ENCODE results near the gene NEMF. TPM values are rescaled to one million over a fixed set of nuclear protein-coding genes. Genes with fewer than 3 reads are reported as not detected.
"Not testable (repeated sequence)": the region's sequence is repeated elsewhere in the genome, so short reads cannot be mapped to it uniquely, and the experiment has no call there.

NEMF gene
- total and polyA plus RNA-seq, 8 donors = 48.1 to 94.3 (median 84.1) TPM

DNA sequence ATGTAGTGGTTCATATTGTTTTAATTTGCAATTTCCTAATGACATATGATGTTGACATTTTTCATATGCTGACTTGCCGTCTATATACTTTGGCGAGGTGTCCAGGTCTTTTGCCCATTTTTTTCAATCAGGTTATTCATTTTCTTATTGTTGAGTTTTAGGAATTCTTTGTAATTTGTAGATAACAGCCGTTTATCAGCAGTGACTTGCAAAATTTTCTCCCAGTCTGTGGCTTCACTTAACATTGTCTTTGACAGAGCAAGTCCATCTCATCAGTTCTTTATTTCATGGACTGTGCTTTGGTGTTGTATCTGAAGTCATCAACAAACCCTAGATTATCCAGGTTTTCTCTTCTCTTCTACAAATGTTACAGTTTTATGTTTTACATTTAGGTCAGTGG lies 97.2 kb downstream of the NEMF start:
- Histone ChIP-seq H3K4me1 (no peaks in the 10 kb centered on the region), H3K36me3 (no peaks in the 10 kb centered on the region), H3K9me3 (no peaks in the 10 kb centered on the region), H3K27ac (no peak overlapping the region), H3K27me3 (no peaks in the 10 kb centered on the region), H3K4me3 (no peak overlapping the region)
- TF ChIP-seq, protein P1, sequence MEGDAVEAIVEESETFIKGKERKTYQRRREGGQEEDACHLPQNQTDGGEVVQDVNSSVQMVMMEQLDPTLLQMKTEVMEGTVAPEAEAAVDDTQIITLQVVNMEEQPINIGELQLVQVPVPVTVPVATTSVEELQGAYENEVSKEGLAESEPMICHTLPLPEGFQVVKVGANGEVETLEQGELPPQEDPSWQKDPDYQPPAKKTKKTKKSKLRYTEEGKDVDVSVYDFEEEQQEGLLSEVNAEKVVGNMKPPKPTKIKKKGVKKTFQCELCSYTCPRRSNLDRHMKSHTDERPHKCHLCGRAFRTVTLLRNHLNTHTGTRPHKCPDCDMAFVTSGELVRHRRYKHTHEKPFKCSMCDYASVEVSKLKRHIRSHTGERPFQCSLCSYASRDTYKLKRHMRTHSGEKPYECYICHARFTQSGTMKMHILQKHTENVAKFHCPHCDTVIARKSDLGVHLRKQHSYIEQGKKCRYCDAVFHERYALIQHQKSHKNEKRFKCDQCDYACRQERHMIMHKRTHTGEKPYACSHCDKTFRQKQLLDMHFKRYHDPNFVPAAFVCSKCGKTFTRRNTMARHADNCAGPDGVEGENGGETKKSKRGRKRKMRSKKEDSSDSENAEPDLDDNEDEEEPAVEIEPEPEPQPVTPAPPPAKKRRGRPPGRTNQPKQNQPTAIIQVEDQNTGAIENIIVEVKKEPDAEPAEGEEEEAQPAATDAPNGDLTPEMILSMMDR (IDR thresholded peaks at IDR 0.05) = no peak
- intact Hi-C loops (cut with DNase I) = no loop called here
- no peak for ATAC-seq
- DNase-seq = no peak

DNA sequence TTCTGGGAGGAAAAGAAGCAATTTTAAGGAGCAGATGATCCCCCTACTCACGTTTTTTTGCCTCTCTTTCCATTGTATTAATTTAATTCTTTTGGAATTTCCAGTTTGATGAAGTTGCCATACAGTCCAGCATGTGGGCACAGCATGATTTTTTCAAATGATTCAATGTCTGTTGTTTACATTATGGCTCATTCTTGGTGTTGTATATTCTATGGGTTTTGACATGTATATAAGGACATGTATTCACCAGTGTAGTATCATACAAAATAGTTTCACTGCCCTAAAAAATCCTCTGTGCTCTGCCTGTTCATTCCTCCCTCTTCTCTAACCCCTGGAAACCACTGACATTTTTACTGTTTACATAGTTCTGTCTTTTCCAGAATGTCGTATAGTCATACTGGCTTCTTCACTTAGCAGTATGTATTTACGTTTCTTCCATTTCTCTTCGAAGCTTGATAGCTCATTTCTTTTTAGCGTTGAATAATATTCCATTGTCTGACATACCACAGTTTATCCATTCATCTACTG lies 98.0 kb downstream of the NEMF start:
- DNase-seq = no peak
- H3K4me3 ChIP-seq = no peak overlapping the region
- intact Hi-C loops (cut with DNase I) = no loop called here
- H3K27me3 ChIP-seq = no peaks in the 10 kb centered on the region
- H3K36me3 ChIP-seq = no peaks in the 10 kb centered on the region
- H3K4me1 ChIP-seq = no peaks in the 10 kb centered on the region
- TF ChIP-seq, protein P1 (IDR thresholded peaks at IDR 0.05) = no peak
- ATAC-seq = no peak
- H3K9me3 ChIP-seq = no peaks in the 10 kb centered on the region
- H3K27ac ChIP-seq = no peak overlapping the region

DNA sequence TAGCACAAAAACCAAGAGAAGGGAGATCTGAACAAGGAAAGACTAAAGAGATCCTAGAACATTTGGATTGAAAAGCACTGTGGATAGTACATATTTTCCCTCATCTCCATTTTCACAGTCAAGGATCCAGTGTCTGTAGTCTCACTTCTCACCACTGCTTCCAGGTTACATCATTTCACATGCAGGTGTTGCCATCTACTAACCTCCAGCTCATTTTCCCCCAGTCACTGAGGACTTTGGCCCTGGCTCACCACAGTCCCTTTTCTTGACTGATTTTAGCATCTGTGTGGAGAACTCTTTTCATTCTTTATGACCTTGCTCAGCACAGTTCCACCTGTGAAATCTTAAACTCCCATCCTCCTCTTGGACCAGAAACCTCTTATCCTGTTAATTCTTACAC lies 106.1 kb downstream of the NEMF start:
- DNase-seq; intact Hi-C loops (cut with DNase I); H3K27ac ChIP-seq; H3K27me3 ChIP-seq; H3K9me3 ChIP-seq; H3K4me1 ChIP-seq; H3K4me3 ChIP-seq; ATAC-seq: not testable (repeated sequence)
- peaks cover 0 to 18% of the 10 kb centered on the region in 2 donors for H3K36me3 ChIP-seq

DNA sequence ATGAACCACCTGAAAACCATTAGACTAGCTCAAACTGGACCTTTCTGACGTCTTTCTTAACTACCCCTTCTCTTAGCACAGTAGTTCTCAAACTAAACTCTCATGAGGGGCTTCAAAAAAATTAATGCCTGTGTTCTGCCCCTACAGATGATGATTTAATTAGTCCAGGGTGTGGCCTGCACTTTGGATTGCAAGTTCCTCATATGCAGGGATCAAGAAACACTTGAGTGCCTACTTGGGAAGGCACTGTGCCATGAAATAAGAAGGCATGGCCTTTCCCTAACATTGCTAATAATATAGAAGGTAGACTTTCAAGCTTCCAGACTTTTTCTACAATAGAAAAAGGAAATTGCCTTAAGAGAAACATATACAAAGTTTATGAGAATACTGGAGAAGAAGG lies 107.4 kb downstream of the NEMF start:
- no peaks in the 10 kb centered on the region for H3K9me3 ChIP-seq
- peaks cover 0 to 22% of the 10 kb centered on the region in 2 donors for H3K36me3 ChIP-seq
- no peak overlapping the region for H3K27ac ChIP-seq
- ATAC-seq (peak; percentile 46), DNase-seq (no peak)
- no peaks in the 10 kb centered on the region for H3K27me3 ChIP-seq
- no peak overlapping the region for H3K4me3 ChIP-seq
- TF ChIP-seq, protein P1 (IDR thresholded peaks at IDR 0.05) = no peak
- intact Hi-C loops (cut with DNase I) = no loop called here
- no peaks in the 10 kb centered on the region for H3K4me1 ChIP-seq

DNA sequence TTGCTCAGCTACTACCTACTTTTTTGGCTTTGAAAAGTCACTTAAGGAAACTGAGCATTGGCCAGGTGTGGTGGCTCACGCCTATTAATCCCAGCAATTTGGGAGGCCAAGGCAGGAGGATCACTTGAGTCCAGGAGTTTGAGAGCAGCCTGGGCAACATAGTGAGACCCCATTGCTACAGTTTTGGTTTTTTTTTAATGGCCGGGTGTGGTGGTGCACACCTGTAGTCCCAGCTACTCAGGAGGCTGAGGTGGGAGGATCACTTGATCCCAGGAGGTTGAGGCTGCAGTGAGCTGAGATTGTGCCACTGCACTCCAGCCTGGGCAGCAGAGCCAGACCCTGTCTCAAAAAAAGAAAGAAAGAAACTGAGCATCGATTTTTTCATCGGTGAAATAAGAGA lies 116.9 kb downstream of the NEMF start:
- H3K27me3 ChIP-seq; H3K4me1 ChIP-seq; intact Hi-C loops (cut with DNase I): not testable (repeated sequence)

DNA sequence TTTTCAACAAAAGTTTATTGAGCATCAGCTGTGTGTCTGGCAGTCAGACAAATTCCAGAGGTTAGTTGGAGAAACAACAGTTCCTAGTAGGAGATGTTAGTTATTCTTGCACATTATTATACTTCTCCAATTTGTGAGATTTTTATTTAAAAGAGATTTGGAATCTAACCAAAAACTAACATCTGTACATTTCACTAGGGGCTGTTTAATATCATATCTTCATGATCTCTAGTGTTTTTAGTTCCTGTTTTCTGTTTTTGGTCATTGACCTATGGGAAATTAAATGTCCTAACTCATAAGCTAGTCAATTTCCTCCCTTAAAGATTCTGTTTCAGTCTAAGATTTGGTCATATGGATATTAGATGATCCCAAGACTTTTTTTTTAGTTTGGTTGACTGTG lies 118.8 kb downstream of the NEMF start:
- H3K36me3 ChIP-seq = no peaks in the 10 kb centered on the region
- no peak overlapping the region for H3K27ac ChIP-seq
- no peaks in the 10 kb centered on the region for H3K9me3 ChIP-seq
- ATAC-seq (no peak), DNase-seq (no peak)
- no peak overlapping the region for H3K4me3 ChIP-seq
- intact Hi-C loops (cut with DNase I) = no loop called here
- H3K4me1 ChIP-seq = no peaks in the 10 kb centered on the region
- TF ChIP-seq, protein P1 (IDR thresholded peaks at IDR 0.05) = no peak
- H3K27me3 ChIP-seq = no peaks in the 10 kb centered on the region

More for the DNA sequence above, 116.9 kb downstream of the NEMF start:
- not testable (repeated sequence) for H3K36me3 ChIP-seq, ATAC-seq, H3K27ac ChIP-seq, DNase-seq, H3K9me3 ChIP-seq, H3K4me3 ChIP-seq

Data from left lung (tissue), 10 donors.